ENCODE measurements around the gene PISD.

The PISD gene

GRCh38 chr22:31625661-31626426 lies 36.2 kb downstream of the PISD start:
- DNase-seq (ENCODE audit: low spot score), result no peak

- no peak for DNase-seq (ENCODE audit: low spot score)
Measured at GRCh38 chr22:31625257-31625640, 36.8 kb downstream of the PISD start.

GRCh38 chr22:31623592-31624304 lies 38.3 kb downstream of the PISD start:
- no peak for DNase-seq (ENCODE audit: low spot score)

- DNase-seq (ENCODE audit: low spot score), result no peak
Measured at GRCh38 chr22:31622980-31623379, 39.0 kb downstream of the PISD start.

GRCh38 chr22:31621507-31622124 lies 40.4 kb downstream of the PISD start:
- DNase-seq (ENCODE audit: low spot score), result no peak

GRCh38 chr22:31620756-31621480 lies 41.1 kb downstream of the PISD start:
- no peak for DNase-seq (ENCODE audit: low spot score)

GRCh38 chr22:31619611-31620300 lies 42.3 kb downstream of the PISD start:
- no peak for DNase-seq (ENCODE audit: low spot score)

- DNase-seq (ENCODE audit: low spot score), result no peak
Measured at GRCh38 chr22:31618471-31619176, 43.4 kb downstream of the PISD start.

- DNase-seq (ENCODE audit: low spot score), result no peak
Measured at GRCh38 chr22:31618057-31618456, 44.0 kb downstream of the PISD start.

GRCh38 chr22:31616315-31616980 lies 45.6 kb downstream of the PISD start:
- DNase-seq (ENCODE audit: low spot score), result no peak

GRCh38 chr22:31615940-31616314 lies 46.1 kb downstream of the PISD start:
- no peak for DNase-seq (ENCODE audit: low spot score)

- no peak for DNase-seq (ENCODE audit: low spot score)
Measured at GRCh38 chr22:31615491-31615860, 46.5 kb downstream of the PISD start.

- no peak for DNase-seq (ENCODE audit: low spot score)
Measured at GRCh38 chr22:31614781-31615490, 47.1 kb downstream of the PISD start.

- no peak for DNase-seq (ENCODE audit: low spot score)
Measured at GRCh38 chr22:31613904-31614296, 48.1 kb downstream of the PISD start.

- no peak for DNase-seq (ENCODE audit: low spot score)
Measured at GRCh38 chr22:31613286-31613903, 48.6 kb downstream of the PISD start.

- no peak for DNase-seq (ENCODE audit: low spot score)
Measured at GRCh38 chr22:31612891-31613285, 49.1 kb downstream of the PISD start.

- DNase-seq (ENCODE audit: low spot score), result no peak
Measured at GRCh38 chr22:31611061-31611760, 50.8 kb downstream of the PISD start.

- DNase-seq (ENCODE audit: low spot score), result no peak
Measured at GRCh38 chr22:31610611-31611010, 51.4 kb downstream of the PISD start.

- no peak for DNase-seq (ENCODE audit: low spot score)
Measured at GRCh38 chr22:31609716-31610115, 52.3 kb downstream of the PISD start.

Data from AG08396 (cell line).